SK-N-SH treated with all-trans-retinoic acid at 6 μM for 48 hours (cell line): ENCODE measurements around the gene PTGIS.

ENCODE experiments used
- ESRRG ChIP-seq: fragments of 250-450 bp; sonication (Bioruptor Pico); IDR thresholded peaks from 2 replicates; pipeline ENCODE4 v1.6.1; 2021; ENCODE audit warnings: mild to moderate bottlenecking
- PATZ1 ChIP-seq: fragments of 250-450 bp; sonication (Bioruptor Pico); IDR thresholded peaks from 2 replicates; pipeline ENCODE4 v1.8.0; 2020; ENCODE audit warnings: mild to moderate bottlenecking, moderate library complexity, borderline replicate concordance
- PPARA ChIP-seq: fragments of 250-450 bp; sonication (Bioruptor Pico); IDR thresholded peaks from 2 replicates; pipeline ENCODE4 v1.5.0; 2020; ENCODE audit warnings: mild to moderate bottlenecking, borderline replicate concordance
- SNAI2 ChIP-seq: fragments of 250-450 bp; sonication (Bioruptor Pico); IDR thresholded peaks from 2 replicates; pipeline ENCODE4 v1.5.0; 2020; ENCODE audit warnings: mild to moderate bottlenecking, moderate library complexity
- ZFP3 ChIP-seq: fragments of 250-450 bp; sonication (Bioruptor Pico); IDR thresholded peaks from 2 replicates; pipeline ENCODE4 v1.5.0; 2020; ENCODE audit warnings: mild to moderate bottlenecking, moderate library complexity
- ZFP30 ChIP-seq: fragments of 450-650 bp; formaldehyde crosslinking; IDR thresholded peaks from 2 replicates; pipeline ENCODE4 v1.5.0; 2022; ENCODE audit warnings: mild to moderate bottlenecking, moderate library complexity
- ZNF8 ChIP-seq: fragments of 450-650 bp; formaldehyde crosslinking; IDR thresholded peaks from 2 replicates; pipeline ENCODE4 v1.5.0; 2020; ENCODE audit warnings: mild to moderate bottlenecking, moderate library complexity

GRCh38 chr20:49584418-49585382 lies 16.8 kb upstream of the PTGIS start:
- no peak for TF ChIP-seq ESRRG (CRISPR knock-in tag)
- TF ChIP-seq ZFP3 (CRISPR knock-in tag) = no peak
- TF ChIP-seq PPARA (CRISPR knock-in tag) = no peak
- no peak for TF ChIP-seq PATZ1 (CRISPR knock-in tag)
- no peak for TF ChIP-seq SNAI2 (CRISPR knock-in tag)
- TF ChIP-seq ZNF8 (CRISPR knock-in tag) = no peak
- no peak for TF ChIP-seq ZFP30 (CRISPR knock-in tag)
